ENCODE measurements around the gene ITGB2.
"Not testable (repeated sequence)": the region's sequence is repeated elsewhere in the genome, so short reads cannot be mapped to it uniquely, and the experiment has no call there.

Gene ITGB2

DNA sequence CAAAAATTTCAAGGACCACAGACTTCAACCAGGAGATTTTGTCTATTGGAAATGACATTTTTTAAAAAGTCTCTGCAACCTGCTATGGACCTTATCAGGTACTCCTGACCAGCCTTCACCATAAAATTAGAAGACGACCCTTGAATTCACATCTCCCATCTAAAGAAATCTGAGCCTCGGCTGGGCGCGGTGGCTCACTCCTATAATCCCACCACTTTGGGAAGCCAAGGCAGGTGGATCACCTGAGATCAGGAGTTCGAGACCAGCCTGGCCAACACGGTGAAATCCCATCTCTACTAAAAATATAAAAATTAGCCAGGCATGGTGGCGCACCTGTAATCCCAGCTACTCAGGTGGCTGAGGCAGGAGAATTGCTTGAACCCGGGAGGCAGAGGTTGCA, 41.5 kb downstream of the ITGB2 start:
- not testable (repeated sequence) for DNase-seq

DNA sequence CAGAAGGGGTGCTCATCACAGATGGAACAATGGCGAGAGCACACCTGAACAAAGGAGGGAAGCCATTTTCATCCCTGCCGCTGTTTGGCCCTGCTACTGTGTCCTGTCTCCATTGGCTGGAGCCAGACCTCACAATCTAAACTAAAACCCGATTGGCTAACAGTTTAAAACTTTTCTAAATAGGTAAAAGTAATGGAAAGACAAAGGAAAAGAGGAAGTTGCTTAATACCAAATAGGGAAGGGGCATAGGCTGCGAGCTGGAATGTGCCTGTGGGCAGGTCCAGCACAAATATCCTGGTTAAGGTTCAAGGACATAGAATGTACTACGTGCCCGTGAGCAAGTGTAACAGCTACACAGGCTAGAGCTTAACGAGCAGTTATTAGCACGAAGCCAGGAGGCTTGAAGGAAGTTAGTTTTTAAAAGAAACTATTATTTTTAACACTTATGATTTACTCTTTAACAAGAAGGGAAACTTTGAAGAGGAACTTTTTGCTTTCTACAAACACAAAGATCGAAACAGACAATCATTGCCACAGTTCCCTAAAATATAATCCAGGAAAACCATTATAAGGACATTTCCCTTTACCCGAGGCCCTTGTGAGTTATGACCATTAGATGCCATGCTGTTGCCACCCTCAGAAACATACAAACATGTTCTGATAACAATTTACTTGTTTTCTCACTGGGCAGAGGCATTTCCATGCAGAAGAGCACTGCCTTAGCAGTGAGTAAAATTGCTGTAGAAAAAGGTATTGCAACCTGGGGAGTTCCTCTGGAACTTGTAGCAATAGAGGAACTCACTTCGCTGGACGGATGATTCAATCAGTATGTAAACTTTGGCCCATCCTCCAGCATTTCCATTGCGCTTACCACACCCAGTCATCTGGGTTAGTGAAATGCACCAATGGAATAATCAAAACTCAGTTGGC, 42.4 kb downstream of the ITGB2 start:
- no peak for DNase-seq

DNA sequence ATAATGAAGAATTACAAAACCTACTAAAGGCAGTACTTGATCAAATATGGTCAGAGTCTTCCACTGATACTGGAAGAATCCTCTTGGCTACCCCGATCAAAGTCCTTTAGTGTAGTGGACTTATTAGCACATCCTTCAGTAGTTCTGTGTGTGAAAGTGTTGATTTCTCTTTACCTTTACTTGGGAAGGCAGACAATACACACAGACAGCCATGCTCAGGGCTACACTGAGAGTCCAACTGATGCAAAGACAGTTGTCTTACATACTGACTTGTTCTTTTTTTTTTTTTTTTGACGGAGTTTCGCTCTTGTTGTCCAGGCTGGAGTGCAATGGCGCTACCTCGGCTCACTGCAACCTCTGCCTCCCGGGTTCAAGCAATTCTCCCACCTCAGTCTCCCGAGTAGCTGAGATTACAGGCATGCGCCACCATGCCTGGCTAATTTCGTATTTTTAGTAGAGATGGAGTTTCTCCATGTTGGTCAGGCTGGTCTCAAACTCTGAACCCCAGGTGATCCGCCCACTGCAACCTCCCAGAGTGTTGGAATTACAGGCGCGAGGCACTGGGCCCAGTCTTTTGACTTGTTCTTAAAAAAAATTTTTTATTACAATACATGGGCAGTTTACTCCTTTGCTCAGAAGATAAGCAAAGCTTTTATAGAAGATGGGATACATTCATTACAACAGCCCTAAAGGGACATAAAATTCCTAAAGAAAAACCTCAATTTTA, 43.7 kb downstream of the ITGB2 start:
- no peak for DNase-seq

DNA sequence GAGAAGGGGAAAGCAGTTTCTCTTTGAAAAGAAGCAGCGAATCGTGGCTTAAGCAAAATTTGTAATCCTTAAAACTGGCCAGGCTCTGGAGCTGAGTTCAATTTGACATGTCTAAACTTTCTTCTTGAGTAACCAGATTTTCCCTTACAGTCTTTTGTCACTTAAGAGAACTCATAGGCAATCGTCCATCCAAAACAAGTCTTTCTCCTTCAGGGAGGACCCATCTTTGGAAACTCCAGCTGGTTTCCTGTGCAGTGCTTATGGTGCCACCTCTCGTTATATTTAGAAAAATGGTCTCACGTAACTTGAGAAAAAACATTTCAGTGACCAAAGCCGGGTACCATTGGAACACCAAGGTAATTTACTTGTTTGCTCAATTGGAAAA, 45.4 kb downstream of the ITGB2 start:
- DNase-seq = no peak

DNA sequence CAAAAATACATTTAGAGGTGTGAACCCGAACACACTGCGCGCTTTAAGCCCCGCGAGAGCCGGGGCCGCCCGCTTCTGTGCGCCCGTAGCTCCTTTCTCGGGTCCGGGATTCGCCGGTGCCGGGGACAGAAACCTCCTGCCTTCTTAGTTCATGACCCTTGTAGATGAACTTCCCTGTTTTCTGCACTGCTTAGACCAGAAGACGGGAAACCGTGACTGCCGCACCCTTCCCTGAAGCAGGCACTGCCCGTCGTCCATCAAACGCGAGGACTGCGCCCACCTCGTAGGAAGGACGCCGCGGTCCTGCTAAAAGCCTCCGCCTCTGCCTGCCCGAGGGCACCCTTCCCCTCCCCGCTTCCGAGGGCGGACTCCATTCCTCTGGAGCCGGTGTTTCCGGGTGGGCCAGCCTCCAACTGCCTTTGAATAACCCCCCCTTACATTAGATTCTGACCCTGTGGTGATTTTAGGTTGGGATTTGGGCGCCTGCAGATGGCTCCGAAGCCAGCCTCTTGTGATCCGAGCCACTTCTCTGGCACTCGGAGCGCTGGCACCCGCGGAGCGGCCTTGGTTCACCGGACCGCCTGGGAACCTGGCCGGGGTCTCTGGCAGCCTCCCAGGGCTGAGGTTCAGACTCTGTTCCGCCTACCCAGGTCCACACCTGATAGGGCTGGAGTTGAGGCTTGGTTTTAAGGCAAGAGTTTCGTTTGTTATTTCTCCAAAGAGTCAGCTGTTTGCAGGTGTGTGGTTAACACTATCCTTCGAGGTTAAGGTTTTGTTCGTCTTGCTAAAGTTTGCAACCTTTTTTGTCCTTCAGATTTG, 46.0 kb downstream of the ITGB2 start:
- DNase-seq = peak; percentile 29

DNA sequence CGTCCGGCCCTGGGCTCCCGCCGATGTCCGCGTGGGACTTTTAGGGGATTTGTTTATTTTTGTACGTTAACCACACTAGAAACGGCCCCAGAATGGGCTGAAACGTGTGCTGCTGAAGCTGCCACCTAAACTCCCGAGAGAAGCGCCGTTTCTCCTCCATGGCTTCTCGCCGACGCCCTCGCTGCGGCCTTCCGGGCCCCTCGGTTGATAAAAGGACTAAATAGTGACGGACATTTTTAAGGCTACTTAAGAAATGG, 46.5 kb downstream of the ITGB2 start:
- no peak for DNase-seq

DNA sequence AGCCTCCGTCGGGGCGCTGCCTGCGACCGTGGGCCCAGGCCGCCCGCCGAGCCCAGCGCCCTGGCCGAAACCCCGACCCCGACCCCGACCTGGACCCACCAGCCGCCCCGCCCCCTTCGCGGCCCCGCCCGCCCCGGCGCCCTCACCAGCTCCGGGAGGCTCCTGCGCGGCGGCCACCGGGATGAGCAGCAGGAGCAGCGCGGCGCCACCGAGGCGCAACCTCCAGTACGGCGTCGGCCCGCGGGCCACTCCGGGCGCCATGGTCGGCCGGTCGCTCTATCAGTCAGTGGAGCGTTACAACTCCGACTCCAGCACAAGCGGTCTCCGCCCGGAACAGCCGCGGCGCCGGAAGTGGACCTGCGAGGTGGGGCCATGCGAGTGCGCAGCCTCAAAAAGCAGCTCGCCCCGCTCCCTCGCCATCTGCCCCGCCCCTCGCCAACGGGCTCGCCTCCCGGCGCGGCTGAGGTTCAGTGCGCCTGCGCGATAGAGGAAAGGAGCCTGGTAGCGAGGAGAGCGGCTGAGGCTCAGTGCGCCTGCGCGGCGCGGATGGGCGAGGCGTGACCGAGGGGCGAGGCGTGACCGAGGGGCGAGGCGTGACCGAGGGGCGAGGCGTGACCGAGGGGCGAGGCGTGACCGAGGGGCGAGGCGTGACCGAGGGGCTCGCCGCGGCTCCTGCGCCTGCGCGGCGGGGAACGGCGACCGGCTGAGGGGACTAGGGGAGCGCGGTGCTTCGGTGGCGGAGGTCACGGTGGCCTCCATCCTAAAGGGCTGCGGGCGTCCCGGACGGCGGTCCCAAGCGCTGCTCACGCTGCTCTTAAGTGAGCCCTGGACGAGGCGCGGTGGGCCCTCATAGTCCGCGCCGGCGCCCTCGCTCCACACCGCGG, 47.1 kb downstream of the ITGB2 start, which contains the start of gene PTTG1IP:
Gene PTTG1IP (minus strand): TSS at position 335 of the 884 bp plus-strand sequence. CDS start 74 bp downstream, at position 261.
- DNase-seq = peak; percentile 99

DNA sequence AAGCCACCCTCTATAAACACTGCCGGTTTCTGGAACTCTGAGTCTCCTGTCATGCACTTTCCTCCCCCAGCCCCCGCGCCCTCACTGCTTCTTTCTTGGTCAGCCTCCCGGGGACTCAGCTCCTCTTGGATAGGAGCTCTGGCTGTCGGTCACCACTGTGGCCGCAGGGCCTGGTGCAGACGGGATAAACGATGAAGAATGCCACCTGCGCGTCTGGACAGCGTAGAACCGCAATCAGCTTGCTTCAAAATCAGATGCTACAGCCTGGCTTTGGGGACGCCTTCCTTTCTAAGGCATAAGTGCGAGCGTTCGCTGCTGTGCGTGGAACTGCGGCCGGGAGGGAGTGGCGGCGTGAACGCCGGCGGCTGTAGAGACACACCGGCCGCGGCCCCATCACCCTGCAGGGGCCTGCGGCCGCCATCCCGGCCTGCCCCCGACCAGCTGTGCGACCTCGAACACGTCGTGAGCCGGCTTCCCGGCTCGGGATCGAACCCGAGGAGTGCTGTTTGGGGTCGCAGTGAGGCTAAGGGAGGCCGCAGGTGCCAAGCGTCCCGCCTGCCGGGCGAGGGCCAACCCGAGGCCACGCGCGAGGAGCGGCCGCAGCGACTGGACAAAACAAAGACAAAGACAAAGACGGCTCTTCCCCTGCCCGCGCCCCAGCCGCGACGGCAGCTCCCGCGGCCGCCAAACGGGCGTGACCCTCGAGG, 47.9 kb downstream of the ITGB2 start:
- no peak for DNase-seq

DNA sequence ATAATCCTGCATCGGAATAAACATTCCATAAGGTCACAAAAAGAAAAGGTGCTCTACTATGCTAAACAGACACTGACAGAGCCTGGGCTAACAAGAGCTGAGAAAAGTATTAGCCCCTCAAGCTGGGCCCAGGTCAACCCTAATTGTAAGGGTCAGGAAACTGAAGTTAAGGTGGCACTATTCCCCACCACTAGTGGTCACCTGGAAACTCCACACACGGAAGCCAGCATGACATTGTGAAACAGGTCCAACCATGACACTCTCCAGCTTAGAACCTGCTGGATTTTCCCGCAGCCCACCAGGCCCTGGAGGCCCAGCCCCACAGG, 48.4 kb downstream of the ITGB2 start:
- no peak for DNase-seq

DNA sequence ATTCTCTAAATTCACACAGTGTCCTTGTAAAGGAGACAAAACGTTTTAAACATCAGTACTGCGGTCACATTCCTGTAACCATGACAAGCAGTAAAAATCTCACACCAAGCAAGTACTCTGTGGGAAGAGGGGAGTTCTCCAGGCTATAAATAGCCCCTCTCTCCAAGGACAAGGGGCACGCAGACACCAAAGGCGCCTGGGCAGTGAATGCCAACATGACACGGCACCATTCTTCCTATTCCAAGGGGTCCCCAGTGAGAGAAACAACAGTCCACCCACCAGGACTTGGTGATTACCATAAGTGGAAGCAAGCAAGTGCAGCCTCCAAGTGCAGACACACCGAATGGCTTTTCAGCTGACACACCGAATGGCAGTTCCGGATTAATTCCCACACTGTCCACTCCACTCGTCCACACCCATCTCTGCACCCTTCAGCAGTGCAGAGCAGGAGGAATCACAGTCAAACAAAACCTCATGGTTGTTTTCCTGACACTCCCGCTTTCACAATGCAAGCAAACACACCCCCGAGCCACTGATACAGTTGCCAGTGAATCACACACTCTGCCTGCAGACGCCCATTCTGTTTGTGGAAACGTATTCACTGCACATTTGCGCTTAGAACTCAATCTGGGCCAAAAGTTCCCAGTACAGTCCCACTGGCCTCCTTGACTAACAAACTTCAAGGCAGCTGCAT, 49.0 kb downstream of the ITGB2 start:
- DNase-seq = no peak

DNA sequence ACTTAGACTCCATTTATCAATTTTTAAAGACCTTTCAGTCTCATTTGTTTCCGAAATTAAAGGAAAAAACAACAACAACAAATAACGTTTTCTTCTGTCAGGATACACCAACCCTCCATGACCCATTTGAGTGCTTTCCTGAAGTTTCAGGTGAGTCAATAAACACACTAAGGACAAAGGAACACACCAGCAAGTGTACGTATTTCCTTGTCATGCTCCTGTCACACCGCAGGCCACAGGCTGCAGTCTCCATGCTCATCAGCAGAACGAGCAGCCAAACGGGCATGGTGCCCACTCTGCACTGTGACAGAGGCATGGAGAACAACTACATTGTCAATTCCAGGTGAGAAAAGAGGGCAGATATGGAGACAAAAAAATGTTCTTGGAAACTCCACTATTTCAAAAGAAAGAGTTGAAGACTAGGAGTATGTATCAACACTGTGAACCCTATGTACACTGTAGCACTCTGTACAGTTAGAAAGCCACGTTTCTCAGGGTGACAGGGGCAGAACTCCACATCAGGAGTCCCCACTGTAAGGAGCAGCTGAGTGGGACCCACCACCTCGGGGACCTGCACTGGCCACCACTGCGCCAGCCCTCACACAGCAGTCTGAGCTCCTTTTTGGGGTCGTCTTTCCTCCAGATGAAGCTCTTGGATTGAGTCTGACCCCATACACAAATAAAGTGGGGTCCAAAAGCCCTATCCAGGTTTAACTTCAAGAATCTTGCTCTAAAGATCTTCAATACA, 49.8 kb downstream of the ITGB2 start:
- no peak for DNase-seq

DNA sequence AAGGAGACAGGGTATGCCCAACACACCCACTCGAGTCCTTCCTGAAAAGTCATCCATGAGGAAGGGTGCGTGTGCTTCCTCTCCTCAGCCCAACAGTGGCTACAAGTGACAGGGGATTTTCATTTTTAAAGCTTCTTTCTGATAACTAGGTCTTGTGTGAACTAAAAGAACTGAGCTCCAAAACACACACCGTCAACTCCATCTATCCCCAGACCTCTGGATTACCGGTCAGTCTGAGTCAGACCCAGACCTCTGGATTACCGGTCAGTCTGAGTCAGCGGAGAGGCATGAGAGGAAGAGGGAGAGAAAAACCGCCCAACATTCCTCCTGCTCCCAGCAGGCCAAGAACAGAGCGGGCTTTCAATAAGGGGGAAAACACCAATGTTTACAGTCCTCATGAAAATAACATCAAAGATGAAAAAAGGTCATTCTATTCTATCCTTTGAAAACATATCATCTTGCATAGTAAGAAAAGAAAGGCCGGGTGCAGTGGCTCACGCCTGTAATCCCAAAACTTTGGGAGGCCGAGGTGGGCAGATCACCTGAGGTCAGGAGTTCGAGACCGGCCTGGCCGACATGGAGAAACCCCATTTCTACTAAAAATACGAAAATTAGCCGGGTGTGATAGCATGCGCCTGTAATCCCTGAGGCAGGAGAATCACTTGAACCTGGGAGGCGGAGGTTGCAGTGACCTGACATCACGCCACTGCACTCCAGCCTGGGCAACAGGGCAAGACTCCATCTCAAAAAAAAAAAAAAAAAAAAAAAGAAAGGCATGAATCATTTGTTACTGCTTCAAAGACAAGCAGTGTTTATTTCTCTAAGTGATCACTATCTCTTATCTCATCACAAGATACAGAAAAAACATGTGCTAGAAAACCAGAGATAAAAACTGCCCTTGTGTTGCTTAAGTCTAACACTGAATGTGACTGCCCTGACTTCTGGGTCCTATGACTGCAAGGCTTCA, 50.6 kb downstream of the ITGB2 start:
- no peak for DNase-seq

DNA sequence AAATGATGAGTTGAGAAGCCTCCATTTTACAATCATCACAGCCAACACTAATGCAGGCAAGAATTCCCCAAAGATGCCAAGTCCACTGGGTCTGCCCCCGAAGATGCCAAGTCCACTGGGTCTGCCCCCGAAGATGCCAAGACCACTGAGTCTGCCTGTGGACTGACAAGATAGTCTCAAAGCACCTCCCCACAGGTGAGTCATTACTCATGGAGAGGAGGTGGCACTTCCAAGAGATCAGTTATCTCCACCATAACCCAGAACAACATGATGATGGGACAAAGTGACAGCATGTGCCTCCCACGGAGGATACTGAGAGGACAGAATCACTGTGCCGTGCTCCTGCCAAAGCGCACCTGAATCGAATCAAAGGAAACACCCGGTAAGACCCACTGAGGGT, 52.0 kb downstream of the ITGB2 start:
- DNase-seq = no peak

DNA sequence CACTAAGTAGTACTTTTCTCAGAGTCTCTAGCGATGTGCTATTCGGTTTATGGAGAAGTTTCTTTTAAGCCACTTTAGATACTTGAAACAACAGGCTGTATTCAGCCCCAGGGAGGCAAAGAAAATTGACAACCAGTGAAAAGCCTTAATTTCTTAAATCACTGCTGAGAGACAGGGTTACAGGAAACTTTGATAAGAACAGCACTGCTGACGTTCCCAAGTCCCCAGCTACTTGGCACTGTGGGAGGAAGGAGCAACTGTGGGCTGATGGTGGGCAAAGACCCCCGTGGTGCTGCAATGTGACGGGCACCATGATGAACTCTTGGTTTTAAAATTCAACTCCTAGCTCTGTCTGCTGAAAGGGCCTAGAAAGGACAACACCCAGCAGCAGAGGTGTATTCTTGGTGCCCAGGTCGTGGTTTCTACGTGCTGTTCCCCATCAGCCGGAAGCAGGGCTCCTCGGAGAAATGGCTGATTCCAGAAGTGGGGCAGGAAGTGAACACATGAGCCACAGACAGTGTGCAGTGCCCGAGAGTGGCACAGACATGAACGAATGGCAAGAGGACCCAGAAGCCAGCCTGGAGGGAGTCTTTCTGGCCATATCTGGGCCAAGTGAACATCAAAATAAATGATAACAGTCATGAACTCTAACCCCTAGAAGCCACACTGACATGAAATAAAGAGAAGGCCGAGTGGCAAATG, 52.5 kb downstream of the ITGB2 start:
- no peak for DNase-seq

DNA sequence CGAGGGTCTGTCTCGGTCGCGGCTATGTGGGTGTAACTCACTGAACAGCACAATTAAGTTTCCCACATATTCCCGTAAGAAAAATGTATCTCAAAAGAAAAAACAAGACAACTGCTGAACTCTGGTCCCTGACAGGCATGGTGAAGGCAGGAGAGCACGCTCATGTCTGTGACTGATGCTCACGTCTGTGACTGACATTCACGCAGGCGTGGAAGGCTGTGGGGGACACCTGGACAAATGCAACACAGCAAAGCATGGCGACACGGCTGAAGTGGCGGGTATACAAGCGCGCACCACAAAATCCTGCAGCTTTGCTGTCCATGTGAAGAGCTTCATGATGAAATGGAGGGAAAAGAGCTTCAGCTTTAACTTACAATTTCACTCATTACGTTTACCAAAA, 53.2 kb downstream of the ITGB2 start:
- DNase-seq = no peak

DNA sequence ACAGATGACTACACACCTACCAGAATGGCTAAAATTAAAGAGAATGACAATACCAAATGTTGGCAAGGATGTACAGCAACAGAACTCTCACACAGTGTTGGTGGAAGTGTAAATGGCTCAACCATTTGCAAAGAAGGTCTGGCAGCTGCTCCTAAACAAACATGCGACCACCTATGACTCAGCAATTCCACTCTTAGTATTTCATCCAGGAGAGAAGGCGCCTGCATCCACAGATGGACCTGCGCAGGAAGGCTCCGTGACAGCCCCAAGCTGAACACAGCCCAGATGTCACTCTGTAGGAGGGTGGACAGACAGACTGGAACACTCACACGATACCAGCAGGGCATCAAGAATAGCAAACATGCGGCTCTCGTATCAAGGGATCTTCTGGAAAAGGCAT, 53.9 kb downstream of the ITGB2 start:
- DNase-seq = no peak

DNA sequence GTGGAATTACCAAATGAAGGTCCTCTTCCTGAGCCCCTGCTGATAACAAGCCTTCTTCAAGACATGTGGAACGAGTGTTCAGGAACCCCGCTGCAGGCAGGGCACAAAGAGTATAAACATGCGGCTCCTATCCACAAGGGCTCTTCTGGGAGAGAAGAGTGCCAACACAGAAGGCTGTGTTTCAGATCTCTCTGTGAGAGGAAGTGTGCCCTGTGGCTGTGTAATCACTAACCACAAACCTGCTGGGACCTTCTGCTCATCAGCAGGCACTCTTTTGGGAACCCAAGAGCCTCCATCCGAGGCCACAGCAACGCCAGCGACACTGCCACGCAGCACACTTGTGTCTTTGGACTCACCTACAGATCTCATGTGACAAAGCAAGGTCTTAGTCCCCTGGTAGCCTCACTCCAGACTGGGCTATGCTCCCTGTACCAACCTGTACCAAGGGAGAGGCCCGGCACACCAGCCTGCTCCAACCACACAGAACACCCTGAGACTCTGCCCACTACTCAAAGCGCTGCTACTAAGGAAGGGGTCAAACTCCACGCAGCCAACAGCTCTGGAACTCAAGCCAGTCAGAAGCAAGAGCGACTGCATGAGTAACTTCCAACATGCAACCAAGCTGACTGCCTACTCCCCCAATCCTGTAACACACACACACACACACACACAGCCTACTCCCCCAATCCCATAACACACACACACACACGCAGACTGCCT, 55.0 kb downstream of the ITGB2 start:
- DNase-seq = no peak

Data from stimulated activated CD4-positive, alpha-beta T cell treated with anti-CD3 and anti-CD28 coated beads, Interleukin-12 subunit alpha, Interleukin-12 subunit beta, amount 100 ng/mL, for 4 hours (primary cell).